RWPE2 (cell line): ENCODE results near the gene SORCS2.

ENCODE experiments used
- ATAC-seq: fragments of 200-7000 bp; cut with Tn5 transposase; 3 replicates; pipeline ENCODE4 v1.9.1; 2021; ENCODE audit warnings: low read depth
- DNase-seq: peaks from one replicate; pipeline ENCODE4 v3.0.0-alpha.2; 2020; ENCODE audit warnings: low spot score
- H3K27ac ChIP-seq: fragments of 450-650 bp; 2 replicates; pipeline ENCODE4 v1.5.1; 2017; ENCODE audit warnings: mild to moderate bottlenecking; ENCODE audit not compliant: poor library complexity, severe bottlenecking
- H3K27me3 ChIP-seq: fragments of 250-450 bp; sonication (Bioruptor Pico); 2 replicates; pipeline ENCODE4 v1.5.1; 2021; ENCODE audit warnings: mild to moderate bottlenecking, moderate library complexity; ENCODE audit not compliant: insufficient read depth, poor library complexity, severe bottlenecking
- H3K36me3 ChIP-seq: fragments of 250-450 bp; sonication (Bioruptor Pico); 2 replicates; pipeline ENCODE4 v1.5.1; 2020; ENCODE audit warnings: low read depth, mild to moderate bottlenecking, moderate library complexity
- H3K4me1 ChIP-seq: fragments of 250-450 bp; sonication (Bioruptor Pico); 2 replicates; pipeline ENCODE4 v1.5.1; 2021; ENCODE audit warnings: mild to moderate bottlenecking, moderate library complexity; ENCODE audit not compliant: insufficient read depth, poor library complexity, severe bottlenecking
- H3K4me3 ChIP-seq: fragments of 250-450 bp; sonication (Bioruptor Pico); 2 replicates; pipeline ENCODE4 v1.5.1; 2021; ENCODE audit warnings: mild to moderate bottlenecking, moderate library complexity; ENCODE audit not compliant: severe bottlenecking
- H3K9me3 ChIP-seq: fragments of 250-450 bp; sonication (Bioruptor Pico); 2 replicates; pipeline ENCODE4 v1.5.1; 2021; ENCODE audit warnings: mild to moderate bottlenecking, moderate library complexity; ENCODE audit not compliant: severe bottlenecking
- TF ChIP-seq, protein P1 (sequence below): fragments of 450-650 bp; IDR thresholded peaks from one replicate; pipeline ENCODE4 v1.5.1; 2017; ENCODE audit warnings: mild to moderate bottlenecking, moderate library complexity; ENCODE audit not compliant: poor library complexity, severe bottlenecking

SORCS2 gene

DNA sequence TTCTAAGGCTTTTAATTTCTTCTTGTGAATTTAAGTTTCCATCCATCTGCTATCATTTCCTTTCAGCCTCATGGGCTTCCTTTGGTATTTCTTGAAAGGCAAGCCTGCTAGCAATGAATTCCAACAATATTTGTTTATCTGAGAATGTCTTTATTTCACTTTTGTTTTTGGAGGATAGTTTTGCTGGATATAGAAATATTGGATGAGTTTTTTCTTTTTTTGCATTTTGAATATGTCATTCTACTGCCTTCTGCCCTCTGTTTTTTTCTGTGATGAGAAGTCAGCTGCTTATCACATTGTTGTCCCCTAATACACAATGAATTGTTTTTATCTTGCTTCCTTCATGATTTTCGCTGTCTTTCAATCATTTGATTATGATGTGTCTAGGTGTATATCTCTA, 13.2 kb upstream of the SORCS2 start:
- Histone ChIP-seq H3K27ac (no peak overlapping the region), H3K36me3 (no peaks in the 10 kb centered on the region), H3K9me3 (peaks cover 10% of the 10 kb centered on the region), H3K27me3 (no peaks in the 10 kb centered on the region), H3K4me1 (no peaks in the 10 kb centered on the region), H3K4me3 (no peak overlapping the region)
- DNase-seq = no peak
- TF ChIP-seq, protein P1, sequence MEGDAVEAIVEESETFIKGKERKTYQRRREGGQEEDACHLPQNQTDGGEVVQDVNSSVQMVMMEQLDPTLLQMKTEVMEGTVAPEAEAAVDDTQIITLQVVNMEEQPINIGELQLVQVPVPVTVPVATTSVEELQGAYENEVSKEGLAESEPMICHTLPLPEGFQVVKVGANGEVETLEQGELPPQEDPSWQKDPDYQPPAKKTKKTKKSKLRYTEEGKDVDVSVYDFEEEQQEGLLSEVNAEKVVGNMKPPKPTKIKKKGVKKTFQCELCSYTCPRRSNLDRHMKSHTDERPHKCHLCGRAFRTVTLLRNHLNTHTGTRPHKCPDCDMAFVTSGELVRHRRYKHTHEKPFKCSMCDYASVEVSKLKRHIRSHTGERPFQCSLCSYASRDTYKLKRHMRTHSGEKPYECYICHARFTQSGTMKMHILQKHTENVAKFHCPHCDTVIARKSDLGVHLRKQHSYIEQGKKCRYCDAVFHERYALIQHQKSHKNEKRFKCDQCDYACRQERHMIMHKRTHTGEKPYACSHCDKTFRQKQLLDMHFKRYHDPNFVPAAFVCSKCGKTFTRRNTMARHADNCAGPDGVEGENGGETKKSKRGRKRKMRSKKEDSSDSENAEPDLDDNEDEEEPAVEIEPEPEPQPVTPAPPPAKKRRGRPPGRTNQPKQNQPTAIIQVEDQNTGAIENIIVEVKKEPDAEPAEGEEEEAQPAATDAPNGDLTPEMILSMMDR = no peak
- ATAC-seq = no peak

DNA sequence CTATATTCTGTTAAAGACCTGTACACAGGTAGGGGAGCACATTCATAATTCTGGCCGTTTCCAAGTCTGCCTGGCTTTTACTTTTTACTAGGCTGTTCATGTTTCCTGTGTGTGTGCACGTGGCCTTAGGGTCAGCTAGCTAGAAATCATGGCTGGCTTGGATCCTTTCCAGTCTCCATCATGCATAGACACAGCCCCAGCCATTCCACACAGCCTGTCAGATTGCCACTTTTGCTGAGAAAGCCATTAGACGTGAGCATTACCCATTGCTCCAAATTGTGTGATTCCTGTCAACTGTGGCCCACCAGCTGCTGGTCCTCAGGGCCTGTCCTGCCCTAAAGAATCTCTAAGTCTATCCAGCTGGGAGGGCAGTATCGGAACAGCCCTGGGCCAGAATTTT, 11.4 kb upstream of the SORCS2 start:
- no peak overlapping the region for H3K27ac ChIP-seq
- ATAC-seq (no peak), DNase-seq (peak; percentile 2)
- no peaks in the 10 kb centered on the region for H3K36me3 ChIP-seq
- H3K4me1 ChIP-seq = no peaks in the 10 kb centered on the region
- TF ChIP-seq, protein P1 = no peak
- peaks cover 10% of the 10 kb centered on the region for H3K9me3 ChIP-seq
- no peaks in the 10 kb centered on the region for H3K27me3 ChIP-seq
- no peak overlapping the region for H3K4me3 ChIP-seq

DNA sequence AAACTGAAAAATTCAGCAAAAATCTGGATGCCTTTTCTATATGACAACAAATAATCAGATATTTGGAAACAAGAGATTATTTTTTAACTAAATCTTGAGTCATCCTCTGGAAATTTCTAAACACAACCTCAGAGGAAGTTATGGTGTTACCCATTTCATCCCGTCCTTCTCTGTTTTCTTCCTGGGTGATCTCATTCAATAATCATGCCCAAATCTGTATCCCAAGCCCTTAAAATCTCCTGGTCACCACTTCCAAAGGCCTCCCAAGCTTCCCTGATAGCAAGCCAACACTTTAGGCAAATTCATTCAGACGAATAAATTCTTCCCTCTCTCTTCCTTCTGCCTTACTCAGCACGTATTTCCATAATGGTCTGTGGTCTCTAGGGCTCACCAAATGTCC, 9.7 kb upstream of the SORCS2 start:
- no peak overlapping the region for H3K4me3 ChIP-seq

DNA sequence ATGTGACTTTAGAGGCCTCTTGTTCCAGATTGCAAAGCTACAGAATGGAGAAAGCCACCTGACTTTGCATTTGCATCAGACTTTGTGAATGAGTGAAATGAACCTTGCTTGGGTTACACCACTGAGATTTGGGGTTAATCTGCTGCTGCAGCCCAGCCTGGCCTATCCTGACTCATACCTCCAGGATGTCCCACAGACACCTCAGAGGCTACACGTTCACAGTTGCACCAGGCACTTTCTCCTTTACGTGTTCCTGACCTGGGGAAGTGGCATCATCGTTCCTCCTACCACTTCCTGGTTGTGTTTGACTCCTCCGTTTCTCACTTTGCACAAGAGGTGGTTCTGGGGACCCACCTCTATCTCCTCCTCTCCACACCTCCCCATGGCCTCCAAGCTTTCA, 9.2 kb upstream of the SORCS2 start:
- no peak overlapping the region for H3K27ac ChIP-seq
- no peak; the same call in 2 of the 3 replicates for ATAC-seq
- no peak overlapping the region for H3K4me3 ChIP-seq
- peak; percentile 3 for DNase-seq
- peaks cover 10% of the 10 kb centered on the region for H3K9me3 ChIP-seq
- H3K27me3 ChIP-seq = peaks cover 3% of the 10 kb centered on the region
- H3K4me1 ChIP-seq = no peaks in the 10 kb centered on the region
- TF ChIP-seq, protein P1 = no peak
- H3K36me3 ChIP-seq = no peaks in the 10 kb centered on the region

More for the DNA sequence above, 9.7 kb upstream of the SORCS2 start:
- ATAC-seq (no peak), DNase-seq (no peak)
- H3K27ac ChIP-seq = no peak overlapping the region
- no peaks in the 10 kb centered on the region for H3K4me1 ChIP-seq
- peaks cover 10% of the 10 kb centered on the region for H3K9me3 ChIP-seq
- H3K27me3 ChIP-seq = no peaks in the 10 kb centered on the region
- H3K36me3 ChIP-seq = no peaks in the 10 kb centered on the region
- TF ChIP-seq, protein P1 = no peak

DNA sequence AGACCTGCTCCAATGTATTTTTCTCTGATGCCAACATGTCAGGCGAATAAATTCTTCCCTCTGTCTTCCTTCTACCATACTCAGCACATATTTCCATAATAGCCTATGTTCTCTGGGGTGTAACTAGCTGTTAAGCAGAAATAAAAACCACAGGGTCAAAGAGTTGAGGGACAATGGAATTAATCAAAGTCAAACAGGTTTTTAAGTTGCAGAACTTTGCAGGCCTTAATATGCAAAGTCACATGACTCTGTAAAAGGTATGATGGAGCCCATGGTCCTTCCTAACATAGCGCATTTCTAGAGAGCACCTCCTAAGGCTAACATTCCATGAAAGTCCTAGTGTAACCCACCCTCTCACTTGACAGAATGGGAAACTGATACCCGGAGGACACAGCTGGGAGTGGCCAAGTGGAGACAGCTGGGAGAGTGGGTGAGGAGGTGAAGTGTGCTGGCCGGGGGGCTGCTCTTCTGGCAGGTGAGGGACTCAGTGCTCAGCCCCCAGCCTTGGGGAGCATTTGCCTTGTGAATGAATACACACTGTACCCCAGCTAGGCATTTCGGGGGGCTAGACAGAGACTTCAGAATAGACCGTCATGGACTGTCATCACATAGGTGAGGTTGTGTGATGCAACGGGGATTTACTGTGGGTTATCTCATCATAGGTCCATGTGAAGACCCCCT, 8.4 kb upstream of the SORCS2 start:
- H3K27me3 ChIP-seq = peaks cover 3% of the 10 kb centered on the region
- TF ChIP-seq, protein P1 = no peak

More for the DNA sequence above, 8.4 kb upstream of the SORCS2 start:
- Histone ChIP-seq H3K36me3 (no peaks in the 10 kb centered on the region), H3K4me3 (no peak overlapping the region), H3K9me3 (peaks cover 9% of the 10 kb centered on the region), H3K27ac (no peak overlapping the region), H3K4me1 (no peaks in the 10 kb centered on the region)
- DNase-seq (peak; percentile 14), ATAC-seq (no peak)
